ENCODE data around the gene TRAF3IP1.
A peak's percentile ranks its signal among the peaks of the same experiment; 100 is the strongest.
"Not testable (repeated sequence)": the region's sequence is repeated elsewhere in the genome, so short reads cannot be mapped to it uniquely, and the experiment has no call there.

TRAF3IP1 gene

GRCh38 chr2:238320246-238320647, at the start of gene TRAF3IP1:
Gene TRAF3IP1, plus strand, starts transcription at chr2:238320518. Its CDS starts 145 bp downstream, at chr2:238320663.
- peak; percentile 95 for DNase-seq

- no peak for DNase-seq
These were observed 49.7 kb upstream of the TRAF3IP1 start for GRCh38 chr2:238270606-238271005.

- DNase-seq, result no peak
These were observed 49.2 kb upstream of the TRAF3IP1 start for GRCh38 chr2:238271061-238271554.

- DNase-seq, result not testable (repeated sequence)
These were observed 48.6 kb upstream of the TRAF3IP1 start for GRCh38 chr2:238271686-238272085.

GRCh38 chr2:238272156-238272555, 48.2 kb upstream of the TRAF3IP1 start:
- no peak for DNase-seq

GRCh38 chr2:238273433-238273832, 46.9 kb upstream of the TRAF3IP1 start:
- not testable (repeated sequence) for DNase-seq

- DNase-seq, result no peak
These were observed 46.0 kb upstream of the TRAF3IP1 start for GRCh38 chr2:238274152-238274865.

- DNase-seq, result no peak
These were observed 42.6 kb upstream of the TRAF3IP1 start for GRCh38 chr2:238277695-238278094.

- DNase-seq, result no peak
These were observed 41.5 kb upstream of the TRAF3IP1 start for GRCh38 chr2:238278626-238279323.

- no peak for DNase-seq
These were observed 41.0 kb upstream of the TRAF3IP1 start for GRCh38 chr2:238279324-238279682.

GRCh38 chr2:238280083-238280825, 40.1 kb upstream of the TRAF3IP1 start:
- DNase-seq, result no peak

- DNase-seq, result no peak
These were observed 38.4 kb upstream of the TRAF3IP1 start for GRCh38 chr2:238281826-238282480.

GRCh38 chr2:238282861-238283738, 37.2 kb upstream of the TRAF3IP1 start:
- DNase-seq, result no peak

GRCh38 chr2:238284802-238285515, 35.4 kb upstream of the TRAF3IP1 start:
- DNase-seq, result no peak

GRCh38 chr2:238285653-238286082, 34.6 kb upstream of the TRAF3IP1 start:
- DNase-seq, result no peak

GRCh38 chr2:238286095-238286494, 34.2 kb upstream of the TRAF3IP1 start:
- DNase-seq, result no peak

- DNase-seq, result no peak
These were observed 33.8 kb upstream of the TRAF3IP1 start for GRCh38 chr2:238286551-238286950.

GRCh38 chr2:238286987-238287736, 33.2 kb upstream of the TRAF3IP1 start:
- no peak for DNase-seq

- DNase-seq, result no peak
These were observed 32.3 kb upstream of the TRAF3IP1 start, which contains the start of gene PER2 for GRCh38 chr2:238287737-238288649. Gene PER2, minus strand, starts transcription at chr2:238288610. Its CDS starts 10,674 bp downstream, at chr2:238277936.
